Ecto neural progenitor cell (in vitro differentiated cells): ENCODE results near the gene MTSS2.
"Not testable (repeated sequence)": the region's sequence is repeated elsewhere in the genome, so short reads cannot be mapped to it uniquely, and the experiment has no call there.

ENCODE experiments used
- DNase-seq: peaks from one replicate; pipeline ENCODE4 v3.0.0-alpha.2; 2018; ENCODE audit warnings: low spot score

MTSS2 gene

DNA sequence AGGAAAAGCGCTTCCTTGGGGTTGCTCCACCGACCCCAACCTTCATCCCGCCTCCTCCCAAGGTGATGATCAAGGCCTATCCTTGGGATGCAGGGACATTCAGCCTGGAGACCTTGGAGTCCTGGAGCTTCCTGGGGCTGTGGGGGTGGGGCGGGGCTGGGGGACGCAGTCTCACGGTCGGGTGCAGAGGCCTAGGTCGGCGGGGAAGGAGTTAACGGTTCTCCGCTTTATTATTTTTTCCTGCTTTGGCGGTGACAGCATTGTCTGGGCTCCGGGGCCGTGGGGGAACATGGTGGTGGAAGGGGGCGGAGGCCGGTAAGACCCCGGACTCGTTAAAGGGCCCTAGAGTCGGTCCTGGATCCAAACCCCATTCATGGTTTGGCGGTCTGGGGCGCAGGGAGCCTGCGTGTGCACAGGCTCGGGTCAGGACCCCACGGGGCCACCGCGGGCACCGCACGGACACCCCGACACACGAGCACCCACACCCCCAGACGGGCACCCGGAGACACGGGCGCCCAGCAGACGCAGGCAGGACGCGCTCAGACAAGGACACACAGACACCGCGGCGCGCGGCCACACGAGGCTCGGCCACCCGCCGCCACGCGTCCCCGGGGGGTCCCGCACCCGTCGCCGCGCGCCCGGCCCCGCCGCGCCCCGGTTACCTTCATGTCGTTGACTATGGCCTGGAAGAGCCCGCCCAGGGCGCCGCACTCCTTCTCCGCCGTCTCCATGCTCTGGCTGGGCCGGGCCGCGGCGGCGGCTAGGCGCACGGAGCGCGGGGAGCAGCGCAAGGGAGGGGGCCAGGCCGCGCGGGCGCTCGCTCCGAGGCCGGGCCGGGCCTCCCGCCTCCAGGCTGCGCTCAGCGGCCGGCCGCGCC is 554 bp downstream of the MTSS2 start:
- no peak for DNase-seq

DNA sequence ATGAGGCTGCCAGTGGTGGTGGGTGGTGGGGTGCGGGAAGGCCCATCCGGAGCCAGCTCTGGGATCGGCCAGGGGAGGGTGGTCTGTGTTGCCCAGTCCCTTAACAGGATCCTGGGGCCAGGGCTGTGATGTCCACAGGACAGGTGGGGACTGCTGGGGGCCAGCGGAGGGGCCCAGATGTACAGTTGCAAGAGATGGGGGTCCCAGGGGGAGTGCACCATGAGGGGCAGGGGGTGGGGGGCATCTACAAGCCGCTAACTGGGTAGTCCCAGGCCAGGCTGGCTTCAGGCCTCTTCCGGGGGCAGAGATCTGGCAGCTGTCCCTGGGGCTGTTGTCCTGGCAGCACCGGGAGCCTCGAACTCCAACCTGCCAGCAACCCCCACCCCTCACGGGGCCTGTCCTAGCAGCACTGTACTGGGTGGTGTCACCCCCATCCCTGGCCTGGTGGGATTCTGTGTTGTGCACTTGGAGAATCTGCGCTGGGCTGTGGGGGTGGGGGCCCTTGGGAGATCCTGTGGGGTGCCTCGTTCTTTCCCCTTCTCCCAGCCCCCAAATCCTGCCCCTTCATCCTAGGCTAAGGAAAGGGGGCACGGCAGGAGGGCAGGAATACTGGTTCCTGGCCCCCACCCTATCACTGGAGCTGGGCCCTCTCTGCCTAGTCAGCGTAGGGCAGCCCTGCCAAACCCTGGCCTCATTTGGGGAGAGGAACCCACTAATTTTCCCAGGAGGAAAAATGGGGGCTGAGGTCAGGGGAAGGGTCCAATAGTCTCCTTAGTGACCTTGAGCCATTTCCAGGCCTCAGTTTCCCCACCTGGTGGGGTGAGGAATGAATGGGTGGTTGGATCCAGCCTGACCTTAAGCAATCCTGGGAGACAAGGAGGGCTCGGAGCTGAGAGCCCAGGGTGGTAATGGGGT is 1.4 kb downstream of the MTSS2 start:
- DNase-seq, result no peak

DNA sequence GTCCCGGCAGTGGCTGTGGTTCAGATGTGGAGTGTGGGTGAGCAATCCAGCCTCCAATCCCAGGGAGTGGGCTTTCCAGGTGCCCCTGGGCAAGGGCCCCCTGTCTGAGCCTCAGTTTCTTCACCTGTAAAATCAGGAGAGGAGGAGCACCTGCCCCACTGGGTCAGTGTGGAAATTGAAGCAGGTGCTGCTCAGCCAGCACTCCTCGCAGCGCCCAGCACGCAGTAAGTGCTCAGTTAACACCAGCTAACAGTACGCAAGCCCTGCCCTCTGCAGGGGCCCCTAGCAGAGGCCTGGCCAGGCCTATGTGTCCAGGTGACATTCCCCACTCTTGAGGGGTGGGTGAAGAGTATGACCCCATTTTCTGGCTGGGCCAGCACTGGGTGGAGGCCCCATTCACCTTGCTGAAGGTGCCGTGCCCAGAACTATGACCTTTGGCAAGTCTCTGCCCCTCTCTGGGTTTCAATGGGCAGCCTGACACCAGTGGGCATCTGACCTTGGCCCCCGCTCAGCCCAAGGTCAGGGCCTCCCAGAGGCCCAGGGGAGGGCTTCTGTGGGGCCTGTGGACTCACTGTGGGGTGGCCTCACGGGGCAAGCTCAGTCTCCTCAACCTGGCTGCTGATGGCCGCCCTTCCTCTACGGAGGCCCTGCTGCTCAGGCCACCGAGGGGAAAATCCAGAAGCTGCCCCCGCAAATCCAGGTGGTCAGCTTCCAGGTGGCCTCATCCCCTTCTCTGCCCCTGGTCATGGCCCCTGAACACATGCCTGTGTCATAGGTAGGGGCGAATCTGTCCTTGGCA is 2.5 kb downstream of the MTSS2 start:
- no peak for DNase-seq

DNA sequence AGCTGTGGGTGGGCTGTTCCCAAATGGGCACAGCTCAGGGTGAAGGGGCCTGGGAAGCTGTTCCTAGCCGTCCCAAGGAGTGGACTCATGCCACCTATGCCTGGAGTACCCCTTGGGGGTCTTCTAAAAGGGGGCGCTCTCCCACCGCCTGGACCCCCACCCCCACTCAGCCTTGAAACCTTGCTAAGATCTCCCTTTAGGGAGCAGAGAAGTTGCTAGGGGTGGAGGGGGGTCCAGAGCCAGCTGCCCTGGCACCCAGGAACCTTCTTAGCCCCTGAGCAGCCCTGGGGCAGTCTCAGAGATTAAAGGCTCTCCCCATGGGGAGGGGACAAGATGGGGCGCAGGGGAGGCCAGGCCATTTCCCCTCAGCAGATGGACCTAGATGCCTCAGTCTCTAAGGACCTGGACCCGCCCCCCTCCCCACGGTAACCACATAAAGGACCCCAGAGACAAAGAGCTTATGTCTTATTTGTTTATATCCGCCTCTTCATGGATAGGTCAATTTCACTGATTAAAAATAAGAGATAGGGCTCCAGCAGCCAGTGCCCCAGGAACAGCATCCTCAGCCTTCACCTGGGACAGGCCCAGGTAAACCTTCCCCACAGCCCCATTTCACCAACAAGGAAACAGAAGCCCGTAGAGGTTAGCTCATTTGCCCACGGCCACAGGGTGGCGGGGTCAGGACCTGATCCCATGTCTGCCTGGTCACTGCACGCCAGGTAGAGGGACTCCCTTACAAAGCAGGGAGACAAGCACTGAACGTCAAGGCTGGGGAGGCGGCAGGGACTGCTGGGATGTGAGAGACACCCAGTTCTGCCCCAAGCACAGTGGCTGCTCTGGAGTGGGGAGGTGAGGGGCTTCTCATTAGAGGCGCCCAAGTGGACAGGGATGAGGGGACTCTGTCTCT is 3.4 kb downstream of the MTSS2 start:
- no peak for DNase-seq

DNA sequence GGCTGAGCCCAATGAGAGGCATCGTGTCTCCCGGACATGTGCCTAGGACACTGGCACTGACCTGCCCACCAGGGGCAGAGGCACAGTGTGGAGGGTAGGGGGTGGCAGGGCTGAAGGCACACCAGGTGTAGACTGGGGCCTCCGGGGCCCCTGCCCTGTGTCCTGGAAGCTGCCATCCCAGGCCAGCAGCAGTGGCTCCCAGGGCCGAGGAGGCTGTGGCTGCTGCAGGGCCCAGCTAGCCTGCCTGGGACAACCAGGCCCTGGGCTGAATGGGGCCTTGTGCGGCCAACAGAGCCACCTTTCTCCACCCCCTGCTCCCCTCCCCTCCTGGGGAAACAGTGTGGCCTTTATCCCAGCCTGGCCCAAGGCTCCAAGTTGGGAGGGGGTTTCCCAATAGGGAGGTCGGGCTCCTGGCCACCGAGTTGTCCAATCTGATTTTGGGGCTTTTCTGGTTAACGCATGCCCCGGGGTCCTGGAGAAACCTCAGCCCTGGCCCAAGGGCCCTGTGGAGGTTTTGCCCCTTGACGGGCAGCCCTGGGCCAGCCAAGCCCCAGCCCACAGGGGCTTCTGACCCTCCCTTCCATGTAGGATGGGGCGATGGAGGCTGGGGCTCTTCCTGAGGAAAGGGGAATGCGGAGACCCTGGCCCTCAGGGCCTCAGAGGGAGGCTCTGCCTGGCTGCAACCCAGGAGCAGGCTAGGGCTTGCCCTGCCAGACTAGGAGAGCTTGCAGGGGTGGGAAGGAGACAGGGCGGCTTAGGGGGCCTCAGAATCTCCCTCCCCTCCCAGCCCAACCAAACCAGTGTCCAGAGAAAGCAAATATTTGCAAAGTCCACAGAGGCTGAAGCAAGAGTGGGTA is 4.2 kb downstream of the MTSS2 start:
- no peak for DNase-seq

DNA sequence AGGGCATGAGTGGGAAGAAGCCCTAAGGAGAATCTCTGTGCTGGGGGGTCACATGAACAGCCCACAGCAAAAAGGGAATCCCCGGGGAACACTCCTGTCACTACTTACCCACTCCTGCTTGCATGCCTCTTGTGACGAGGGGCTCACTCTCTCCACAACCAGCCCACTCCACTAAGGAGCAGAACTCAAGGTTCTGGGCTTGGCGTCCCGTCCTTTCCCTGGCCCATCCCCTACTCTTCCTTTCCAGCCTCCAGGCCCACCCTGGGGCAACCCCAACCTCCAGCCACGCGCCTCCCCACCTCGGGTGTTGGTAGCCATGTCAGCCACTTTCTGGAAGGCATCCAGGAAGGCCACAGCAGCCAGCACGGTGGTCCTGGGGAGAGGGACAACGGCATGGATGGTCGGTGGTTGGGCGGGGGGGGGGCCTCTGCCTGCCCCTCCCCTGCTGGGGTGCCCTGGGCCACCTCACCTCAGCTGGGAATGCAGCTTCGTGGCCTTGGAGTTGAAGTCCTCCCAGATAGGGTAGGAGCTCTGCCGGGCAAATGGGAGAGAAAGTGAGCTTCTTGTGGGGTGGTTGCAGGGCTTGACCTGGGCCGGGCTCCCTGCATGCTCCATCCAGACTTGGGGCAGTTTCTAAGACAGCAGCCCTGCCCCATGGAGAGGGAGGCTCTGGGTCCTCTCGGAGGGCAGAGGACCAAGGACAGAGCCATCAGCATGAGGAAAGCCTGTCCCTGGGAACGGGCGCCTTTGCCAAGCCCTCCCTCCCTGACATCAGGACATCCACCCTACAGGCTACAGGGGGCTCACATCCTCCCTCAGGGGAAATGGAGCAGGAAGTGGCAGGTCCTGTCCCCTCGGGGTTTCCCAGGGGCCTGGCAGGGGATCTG is 5.1 kb downstream of the MTSS2 start:
- no peak for DNase-seq

DNA sequence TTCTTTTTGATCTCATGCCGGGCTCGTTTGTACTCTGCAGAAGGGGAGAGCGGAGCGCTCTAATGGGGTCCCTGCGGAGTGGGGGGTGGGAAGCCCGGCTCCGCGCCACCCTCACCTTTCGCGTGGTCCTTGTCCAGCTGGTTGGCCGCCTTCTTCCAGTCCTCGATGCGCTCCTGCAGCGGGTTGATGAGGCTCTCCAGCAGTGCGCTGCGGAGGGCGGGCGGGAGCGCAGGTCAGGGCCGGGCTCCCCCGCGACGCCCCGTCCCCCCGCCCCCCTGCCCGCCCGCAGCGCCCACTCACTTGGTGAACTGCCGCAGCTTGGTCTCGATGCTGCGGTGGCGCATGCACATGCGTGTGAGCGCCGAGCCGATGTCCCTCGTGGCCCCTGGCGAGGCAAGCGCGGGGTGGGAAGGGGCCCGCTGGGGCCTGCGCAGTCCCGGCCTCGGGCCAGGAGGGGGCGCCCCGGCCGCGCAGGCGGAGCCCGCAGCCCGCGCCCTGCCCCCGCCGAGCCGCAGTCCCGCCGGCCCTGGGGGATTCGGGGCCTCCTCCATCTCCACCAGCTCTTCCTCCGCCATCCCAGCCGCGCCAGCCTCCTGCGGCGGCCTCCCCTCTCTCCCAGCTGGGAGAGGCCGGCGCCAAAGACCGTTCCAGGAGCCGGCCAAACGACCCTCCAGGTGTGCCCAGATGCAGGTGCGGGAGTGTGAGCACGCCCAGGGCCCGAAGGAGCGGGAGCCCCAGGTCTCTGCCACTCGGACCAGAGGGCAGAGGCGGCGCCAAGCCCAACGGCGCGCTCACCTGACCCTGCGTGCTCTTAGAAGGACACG is 6.0 kb downstream of the MTSS2 start:
- no peak for DNase-seq

GRCh38 chr16:70678898-70679670 is 6.8 kb downstream of the MTSS2 start:
- DNase-seq, result no peak

DNA sequence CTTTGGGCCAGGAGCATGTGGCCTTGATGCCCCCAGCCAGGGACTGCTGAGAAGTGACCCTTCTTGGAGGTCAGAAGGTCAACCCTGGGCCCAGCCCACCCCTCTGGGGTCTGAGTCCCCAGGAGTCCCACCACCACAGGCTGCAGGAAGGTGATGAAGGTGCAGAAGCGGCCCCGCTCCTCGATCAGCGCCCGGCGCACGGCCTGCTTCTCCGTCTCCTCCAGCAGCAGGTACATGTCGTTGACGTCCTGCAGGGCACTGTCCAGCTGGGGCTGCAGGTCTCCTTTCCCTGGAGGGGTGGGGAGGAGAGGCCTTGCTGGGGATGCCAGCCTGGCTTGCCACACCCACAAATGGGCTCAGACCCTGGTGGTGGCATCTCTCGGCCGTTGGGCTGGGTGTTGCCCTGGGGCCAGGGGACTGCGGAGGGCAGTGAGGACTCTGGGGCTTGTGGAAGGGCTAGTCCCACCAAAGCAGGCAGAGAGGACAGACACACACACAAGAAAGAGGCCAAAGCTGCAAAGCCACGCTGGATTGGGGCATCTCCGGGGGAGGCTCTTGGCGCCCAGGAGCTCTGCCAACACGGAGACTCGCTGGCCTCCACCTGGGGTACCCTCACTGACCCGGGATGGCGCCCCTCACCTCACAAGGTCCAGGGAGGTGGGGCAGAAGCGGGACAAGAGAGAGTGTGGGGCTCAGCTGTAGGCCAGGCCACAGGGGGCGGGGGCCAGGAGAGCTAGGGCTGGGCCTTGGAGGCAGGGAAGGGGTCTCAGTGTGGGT is 7.5 kb downstream of the MTSS2 start:
- no peak for DNase-seq

DNA sequence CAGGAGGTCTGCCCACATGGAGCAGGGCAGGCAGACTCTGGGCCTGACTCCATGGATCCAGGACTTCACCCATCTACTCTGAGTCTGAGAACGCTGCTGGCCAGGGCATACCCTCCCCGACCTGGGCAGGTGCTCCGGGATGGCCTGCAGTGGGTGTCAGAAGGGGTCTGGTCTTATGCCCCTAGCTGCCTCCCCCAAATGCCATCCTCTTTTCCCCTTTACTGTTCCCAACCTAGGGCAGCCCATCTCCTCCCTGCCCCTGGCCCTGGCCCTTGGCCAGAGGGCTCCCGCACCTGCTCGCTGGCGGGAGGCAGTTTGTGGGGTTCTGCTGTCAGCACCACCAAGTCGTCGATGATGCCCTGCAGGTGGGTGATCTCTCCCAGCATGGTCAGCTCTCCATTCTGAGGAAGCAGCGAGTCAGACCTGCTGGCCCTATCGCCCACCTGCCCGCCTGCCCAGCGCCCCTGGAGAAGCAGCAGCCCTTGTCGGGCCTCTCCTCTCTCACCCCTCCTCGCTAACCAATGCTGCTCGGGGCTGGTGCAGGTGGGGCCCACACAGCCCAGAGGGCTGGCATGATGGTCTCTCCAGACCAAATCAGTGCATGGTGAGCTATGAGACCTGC is 8.2 kb downstream of the MTSS2 start:
- DNase-seq, result no peak

DNA sequence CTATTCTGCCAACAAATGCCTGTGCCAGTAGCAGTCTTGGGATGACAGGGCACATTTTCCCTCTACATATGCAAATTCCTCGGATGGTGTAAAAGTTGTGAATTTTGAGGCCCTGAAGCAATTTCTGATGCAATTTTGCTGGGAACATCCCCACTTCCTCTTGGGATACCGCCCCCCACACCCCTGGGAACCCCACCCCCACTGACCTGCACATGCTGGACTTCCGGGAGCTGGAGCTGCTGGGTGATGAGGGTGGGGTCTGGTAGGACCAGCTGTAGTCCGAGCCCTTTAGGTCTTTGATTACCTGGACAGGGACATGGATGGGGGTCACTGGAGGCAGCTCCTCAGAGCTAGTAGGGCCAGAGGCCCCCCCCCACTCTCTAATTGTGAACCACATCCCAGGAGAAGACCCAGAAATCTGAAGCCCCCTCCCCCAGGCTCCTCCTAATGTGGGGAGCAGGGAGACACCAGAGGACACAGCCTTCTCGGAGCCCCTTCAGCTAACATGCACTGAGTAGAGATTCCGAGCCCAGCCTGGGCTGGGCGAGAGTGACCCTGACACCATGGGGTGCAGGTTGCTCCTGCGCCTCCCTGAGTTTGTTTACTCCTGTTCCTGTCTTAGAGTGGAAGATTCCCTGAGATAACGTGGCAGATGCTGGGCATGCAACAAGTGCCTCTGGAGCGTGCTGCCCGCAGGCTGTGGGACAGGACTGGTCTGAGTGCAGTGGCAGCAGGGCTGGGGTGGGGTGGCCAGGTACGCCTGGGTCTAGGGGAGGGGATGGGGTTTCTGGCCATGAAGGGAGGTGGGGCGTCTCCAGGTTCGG is 9.0 kb downstream of the MTSS2 start:
- DNase-seq, result no peak

DNA sequence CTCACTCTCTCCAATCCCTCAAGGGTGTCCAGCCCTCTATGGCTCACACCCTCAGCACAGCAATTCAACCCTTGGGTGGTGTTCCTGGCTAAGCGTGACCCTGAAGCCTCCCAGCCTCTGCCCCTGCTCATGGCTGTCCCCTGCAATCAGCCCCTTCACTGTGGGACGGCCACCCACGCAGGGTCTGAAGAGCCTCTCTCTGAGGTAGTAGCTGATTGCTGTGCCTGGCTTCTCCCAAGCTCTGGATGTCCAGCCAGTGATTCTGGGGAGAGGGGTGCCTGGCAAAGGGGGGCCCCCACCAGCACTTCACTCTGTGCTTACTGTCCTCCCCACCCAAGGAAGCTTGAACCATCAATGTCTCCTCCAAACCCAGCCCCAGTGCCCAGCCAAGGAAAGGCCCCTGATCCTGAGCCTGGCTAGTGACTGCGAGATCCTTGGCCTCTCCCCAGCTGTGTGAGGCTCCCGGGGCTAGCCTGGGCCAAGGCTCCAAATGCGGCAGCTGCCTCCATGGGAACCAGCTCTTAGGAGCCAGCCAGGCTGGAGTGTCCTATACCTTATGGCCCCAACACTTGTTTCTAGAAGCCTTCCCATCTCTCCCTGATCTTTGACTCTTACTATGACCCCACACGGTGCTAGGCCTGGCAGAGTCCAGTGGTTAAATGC is 9.9 kb downstream of the MTSS2 start:
- DNase-seq, result no peak

DNA sequence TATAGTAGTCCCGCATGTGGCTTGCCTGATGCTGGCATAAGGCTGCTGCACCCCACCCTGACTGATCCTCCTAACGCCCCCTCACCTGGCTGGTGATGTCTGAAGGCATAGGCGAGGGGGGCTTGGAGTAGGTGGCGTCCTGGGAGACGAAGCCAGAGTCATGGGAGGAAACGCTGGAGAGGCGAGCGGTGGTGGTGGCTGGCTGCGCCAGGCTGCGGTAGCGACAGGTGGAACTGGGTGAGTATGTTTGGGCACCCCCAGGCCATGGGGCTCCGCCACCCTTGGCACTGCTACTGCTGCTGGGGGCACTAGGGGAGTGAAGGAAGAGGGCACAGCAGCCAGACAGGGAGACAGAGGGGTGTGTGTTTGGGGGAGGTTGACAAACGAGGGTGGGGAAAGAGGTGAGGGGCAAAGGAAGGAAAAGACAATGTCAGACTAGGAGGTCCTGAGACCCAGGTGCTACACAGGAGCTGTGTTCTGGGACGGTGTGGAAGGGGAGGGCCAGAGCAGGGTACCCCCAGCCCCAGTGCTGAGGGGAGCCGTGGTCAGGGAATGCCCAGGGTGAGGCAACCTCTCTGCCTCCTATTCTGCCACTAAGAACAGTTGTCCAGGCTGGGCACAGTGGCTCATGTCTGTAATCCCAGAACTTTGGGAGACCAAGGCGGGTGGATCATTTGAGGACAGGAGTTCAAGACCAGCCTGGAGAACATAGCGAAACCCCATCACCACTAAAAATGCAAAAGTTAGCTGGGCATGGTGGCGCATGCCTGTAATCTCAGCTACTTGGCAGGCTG is 11.4 kb downstream of the MTSS2 start:
- DNase-seq, result no peak

DNA sequence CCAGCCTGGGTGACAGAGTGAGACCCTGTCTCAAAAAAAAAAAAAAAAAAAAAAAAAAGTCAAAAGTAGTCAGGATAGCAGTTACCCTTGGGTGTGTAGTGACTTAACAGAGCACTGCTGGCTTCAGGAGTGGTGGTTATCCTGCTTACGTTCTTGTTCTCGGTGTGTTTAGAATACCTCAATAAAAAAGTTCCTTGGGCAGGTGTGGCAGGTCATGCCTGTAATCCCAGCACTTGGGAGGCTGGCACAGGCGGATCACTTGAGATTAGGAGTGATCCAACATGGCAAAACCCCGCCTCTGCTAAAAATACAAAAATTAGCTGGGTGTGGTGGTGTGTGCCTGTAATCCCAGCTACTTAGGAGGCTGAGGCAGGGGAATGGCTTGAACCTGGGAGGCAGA is 14.9 kb downstream of the MTSS2 start:
- DNase-seq, result not testable (repeated sequence)
